NCI-H2107 (cell line): ENCODE measurements around the gene NKG7.

ENCODE experiments used
- DNase-seq: peaks from one replicate; lab custom pipeline; 2025; lab: John Stamatoyannopoulos, UW

Gene NKG7

DNA sequence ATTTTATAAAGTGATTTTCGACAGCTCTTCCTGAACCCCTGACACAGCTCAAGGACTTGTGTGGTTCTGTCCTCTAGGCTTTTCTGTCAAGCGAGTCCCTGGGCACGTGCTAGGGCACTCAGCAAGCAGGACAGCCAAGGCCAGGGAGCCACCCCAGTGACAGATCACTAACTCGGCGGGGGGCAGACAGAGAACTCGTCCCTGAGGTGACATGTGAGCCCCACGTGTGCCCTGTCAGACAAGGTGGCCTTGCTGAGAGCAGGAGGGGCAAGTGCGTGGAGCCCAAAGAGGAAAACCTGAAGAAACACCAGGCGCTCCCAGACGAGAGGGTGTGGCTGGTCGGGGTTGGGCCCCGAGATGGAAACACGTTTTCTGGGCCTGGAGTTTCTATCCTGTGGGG, 11.2 kb downstream of the NKG7 start:
- DNase-seq = no peak

DNA sequence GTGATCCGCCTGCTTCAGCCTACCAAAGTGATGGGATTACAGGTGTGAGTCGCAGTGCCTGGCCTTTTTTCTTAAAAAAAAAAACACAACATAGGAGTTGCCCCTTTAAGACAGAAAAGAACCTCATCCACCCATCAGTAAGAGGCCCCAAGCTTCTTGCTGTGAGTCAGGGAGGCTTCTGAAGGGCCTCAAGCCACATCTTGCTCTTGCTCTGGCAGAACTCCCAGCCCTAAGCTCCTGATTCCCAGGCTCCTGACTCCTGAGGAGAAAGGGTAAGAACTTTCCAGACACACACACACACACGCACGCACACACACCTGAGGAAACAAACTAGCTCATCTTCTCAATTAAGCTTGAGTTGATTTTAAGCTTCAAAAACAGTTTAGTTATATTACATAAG, 13.2 kb downstream of the NKG7 start:
- no peak for DNase-seq

DNA sequence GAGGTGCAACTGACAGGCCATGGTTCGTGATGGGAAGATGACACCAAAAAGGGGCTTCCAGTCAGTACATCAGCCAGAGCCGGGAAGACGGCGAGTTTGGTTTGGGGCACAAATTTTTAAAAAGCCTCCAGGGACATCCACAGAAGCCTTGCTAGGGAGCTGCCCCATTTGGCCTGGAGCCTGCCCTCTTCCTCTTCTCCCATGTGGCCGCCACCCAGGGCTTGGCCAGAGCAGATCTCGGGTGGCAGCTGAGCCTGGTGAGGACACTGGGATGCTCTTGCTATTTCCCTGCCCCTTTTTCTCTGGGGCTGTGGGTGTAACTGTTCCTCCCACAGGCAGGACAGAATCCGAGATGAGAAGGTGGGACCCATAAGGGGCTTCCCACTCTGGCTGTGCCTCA, 14.5 kb downstream of the NKG7 start:
- DNase-seq = no peak

DNA sequence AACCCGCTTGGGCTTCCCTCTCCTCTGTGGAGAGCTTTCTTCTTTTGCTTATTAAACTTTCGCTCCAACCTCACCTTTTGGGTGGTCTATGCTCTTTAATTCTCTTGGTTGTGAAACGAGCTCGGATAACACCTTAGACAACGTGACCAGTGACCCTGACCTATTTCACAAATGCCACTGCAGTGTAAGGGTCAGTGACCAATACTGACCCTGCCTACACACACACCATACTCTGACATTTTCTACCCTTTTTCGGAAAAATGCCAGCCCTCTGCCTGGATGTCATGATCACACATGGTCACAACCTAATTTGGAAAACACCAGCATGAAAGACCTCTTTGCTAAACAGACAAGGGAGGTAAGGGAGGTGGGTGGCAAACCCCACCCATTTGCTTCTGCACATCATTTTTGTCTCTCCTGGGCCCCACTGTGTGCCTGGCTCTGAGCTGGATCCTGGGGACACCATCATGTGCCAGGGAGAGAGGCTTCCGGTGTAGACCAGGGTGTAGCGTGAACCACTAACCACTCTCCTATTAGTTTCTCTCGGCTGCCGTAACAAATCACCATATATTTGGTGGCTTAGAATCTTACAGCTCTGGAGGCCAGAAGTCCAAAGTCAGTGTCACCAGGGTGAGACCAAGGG, 16.2 kb downstream of the NKG7 start:
- no peak for DNase-seq

DNA sequence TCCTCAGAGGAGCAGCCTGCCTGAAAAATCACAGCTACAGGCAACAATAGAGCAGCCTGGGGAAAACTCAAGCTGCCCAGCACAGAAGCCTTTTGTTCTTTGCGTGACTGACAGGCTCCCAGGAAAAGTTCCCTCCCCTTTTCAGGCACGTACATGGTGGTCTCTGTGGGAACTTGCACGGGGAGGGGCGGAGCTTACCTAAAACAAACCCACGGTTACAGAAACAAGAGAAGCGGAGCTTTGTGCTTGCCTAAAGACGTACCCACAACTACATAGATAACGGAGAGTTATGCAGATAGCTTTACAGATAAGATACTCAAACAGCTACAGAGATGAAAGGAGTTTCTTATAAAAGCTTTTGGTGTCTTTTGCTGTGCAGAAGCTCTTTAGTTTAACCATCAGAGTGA, 17.7 kb downstream of the NKG7 start:
- DNase-seq = no peak

DNA sequence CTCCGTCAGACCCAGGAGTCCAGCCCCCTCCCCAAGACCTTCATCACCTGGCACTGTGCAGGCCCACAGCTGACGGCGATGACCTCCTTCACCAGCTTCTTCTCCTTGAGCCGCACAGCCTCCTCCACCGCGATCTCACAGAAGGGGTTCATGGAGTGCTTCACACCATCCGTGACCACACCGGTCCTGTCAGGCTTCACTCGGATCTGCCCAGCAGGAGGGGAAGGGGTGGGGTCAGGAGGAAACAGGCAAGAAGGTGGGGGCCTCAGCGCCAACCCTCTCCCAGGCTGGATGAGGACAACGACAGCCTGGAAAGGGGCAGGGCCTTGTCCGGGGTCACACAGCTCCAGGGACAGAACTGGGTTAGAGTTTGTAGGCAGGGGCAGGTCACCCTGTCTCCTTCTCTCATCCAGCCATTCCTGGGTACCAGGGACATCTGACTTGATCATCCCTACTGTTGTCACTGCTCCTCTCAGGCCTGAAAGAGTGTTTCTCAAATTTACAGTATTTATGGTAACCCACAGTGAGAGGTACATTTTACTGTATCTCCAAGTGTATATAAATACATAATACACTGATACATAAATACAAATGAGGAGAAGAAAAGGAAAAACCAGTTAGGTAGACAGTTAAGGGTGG, 18.2 kb downstream of the NKG7 start:
- no peak for DNase-seq

DNA sequence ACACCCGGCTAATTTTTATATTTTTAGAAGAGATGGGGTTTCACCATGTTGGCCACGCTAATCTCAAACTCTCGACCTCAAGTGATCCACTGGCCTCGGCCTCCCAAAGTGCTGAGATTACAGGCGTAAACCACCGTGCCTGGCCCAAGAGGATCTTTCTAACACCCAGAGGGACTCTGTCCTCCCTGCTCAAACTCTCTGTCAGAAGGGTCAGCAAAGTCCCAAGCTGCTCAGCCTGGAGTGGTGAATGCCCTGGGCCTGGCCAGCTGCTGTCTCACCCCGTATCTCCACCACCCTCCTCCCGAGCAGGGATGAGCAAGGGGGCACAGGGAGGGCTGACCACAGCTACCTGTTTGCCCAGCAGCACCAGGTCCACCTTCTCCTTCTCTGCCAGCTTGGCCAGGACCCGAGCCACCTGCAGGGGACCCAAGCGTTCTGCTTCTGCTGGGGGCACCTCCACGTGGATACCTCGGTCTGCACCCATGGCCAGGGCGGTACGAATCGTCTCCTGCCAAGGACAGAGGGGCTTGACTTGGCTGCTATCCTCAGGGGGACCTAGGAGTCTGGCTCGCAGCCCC, 19.6 kb downstream of the NKG7 start:
- DNase-seq = no peak

DNA sequence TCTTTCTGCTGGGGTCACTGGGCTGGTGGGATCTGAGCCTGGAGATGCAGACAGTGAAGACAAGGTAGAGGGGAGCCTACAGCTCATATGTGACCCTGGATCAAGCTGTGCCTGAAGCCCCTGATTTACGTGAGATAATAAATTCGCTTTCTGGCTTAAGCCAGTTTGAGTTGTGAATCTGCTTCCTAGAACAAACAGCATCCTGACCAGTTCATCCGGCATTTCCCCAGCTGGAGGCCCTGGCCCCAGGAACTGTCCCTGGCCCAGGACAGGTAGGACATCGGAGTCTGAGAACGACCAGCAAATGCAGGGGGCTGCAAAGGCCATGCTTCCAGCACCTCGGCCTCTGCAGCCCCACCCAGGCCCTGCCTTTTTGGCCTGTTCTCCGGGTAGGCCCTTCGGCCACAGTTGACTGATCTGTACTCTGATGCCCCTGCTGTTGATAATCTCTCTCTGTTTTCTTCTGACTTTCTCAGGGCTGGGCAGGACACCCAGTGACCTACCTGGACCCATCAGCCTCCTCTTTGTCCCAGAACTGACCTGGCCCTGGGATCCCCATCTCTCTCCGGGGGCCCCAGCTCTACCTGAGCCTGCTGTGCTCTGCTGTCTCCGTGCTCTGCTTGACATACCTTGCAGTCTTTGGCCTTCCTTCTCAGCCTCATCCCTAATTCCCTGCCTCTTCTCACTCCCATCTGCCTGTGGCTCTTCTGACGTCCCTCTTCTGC, 21.0 kb downstream of the NKG7 start:
- DNase-seq = no peak

DNA sequence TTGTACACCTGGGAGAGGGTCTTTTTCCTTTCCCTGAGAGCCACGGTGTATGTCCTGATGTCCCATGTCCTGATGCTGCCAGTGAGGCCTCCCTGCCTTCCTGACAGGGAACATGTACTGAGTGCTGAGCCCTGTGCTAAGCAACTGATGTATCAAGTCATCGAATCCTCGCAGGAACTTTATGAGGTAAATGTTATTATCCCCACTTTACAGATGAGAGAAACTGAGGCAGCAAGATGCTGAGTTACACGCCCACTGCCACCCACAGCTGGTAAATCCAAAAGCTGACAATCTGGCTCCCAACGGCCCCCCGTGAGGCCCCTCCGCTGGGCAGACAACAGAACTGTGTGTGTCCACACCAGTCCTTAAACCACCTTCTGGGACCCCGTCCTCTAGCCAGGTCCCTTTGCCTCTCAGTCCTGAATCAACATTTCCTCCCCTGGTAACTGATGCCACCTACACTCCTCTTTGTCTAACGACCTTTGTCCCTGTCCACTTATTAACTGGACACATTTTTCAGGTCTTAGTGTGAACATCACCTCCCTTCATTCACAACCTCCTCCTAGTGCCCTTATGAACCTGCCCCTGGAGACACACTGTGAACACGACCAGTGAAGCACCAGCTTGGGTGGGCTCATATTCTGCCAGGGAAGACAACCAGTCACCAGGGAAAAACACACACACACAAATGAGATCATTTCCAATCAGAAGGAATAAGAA, 25.1 kb downstream of the NKG7 start:
- no peak for DNase-seq

DNA sequence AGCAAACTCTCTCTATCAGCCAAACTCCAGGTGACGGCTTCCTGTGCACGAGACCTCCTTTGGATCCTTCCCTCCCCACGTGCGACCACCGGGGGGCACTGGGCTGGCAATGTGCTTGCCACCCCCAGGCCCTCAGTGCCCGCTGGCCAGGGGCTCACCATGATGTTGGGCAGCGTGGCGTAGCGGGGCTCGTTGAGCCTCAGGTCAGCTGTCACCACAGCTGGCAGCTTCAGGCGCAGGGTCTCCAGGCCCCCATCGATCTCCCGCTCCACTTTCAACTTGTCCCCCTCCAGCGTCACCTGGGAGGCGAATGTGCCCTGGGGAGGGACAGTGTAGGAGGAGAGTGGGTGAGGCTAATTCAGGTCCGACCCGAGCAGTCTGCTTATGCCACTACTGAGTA, 25.7 kb downstream of the NKG7 start:
- no peak for DNase-seq

DNA sequence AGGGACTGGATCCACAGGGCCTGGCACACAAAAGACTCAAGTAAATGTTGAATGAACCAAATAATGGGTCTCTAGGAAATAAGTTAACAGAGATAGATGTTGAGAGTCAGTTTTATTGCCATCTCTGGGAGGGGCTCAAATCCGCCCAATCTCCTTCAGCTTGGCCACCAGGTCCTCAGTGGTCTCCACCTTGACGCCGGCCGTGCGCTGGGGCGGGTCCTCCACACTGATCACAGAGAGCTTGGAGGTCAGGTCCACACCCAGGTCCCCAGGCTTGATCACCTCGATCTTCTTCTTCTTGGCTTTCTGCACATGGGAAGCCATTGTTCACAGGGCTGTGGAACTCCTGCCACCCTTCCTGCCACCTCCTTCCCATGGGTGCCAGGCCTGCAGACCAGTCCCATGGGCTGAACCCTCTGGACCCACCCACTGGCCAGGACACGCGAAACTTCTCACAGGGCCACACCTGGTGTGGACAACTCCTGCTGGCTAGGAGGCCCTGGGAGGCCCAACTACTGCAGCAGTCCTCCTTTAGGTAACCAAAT, 27.3 kb downstream of the NKG7 start:
- DNase-seq = no peak

DNA sequence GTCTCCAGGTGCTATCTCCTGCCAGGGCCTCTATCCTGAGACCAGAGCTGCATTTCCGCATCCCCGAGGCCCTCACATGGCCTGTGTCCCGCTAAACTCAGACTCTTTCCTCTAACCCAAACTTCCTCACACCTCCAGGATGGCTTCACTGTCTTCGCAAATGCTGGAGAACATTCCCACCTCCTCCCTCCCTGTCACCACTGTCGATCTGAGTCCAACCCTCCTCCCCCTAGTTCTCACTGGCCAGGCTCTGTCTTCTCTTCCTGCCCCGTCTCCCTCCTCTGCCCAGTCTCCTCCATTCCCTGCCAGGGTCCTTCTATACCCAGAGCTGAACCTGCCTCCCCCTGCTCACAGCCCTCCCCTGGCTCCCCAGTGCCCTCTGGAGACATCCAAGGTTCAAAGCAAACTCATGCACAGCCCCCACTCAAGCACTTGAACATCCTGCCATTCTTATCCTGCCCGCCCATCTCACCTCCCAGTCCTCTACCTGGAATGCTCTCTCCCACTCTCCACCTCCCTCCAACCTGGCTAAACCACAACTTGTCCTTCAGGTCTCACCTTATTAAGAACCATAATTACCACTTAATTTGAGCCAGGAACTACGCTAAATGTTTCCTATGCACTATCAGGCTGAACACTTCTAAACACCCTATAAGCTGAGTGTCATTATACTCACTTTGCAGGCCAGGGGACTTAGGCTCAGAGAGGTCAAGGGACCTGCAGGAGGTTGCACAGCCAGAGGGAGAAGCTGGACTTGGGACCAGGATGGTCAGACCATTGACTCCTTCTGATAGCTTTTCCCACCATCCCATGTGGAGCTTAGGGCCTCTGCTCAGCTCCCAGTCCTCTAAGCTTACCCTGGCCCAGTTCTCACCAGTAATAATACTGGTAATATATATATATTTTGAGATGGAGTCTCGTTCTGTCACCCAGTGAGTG, 29.6 kb downstream of the NKG7 start:
- DNase-seq = no peak

DNA sequence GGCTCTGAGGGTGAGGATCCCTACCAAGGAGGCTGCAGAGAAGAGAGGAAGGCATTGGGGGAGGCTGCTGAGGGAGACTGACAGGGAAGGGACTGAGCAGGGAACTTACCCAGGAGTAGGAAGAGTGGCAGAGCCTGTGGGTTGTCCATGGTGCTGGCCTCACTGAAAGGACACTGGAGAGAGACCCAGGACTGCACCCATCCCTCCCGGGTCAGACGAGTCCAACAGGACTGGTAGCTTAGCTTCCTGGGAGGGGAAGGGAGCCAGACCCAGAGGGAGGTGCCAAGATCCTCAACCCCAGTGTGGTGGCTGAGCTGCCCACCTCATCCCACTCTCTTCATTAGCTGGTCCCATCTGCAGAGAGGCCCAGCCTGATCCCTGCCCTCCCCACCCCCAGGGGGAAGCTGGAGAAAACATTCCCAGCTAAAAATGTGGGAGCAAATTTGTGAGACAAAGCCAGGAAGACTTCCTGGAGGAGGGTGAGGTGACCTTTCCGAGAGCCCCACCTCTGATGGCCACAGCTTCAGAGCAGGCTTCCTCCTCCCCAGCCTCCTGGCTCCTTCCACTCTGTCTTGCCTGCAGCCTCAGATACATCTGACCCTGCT, 30.4 kb downstream of the NKG7 start, which contains the start of gene VSIG10L:
Gene VSIG10L, minus strand, starts transcription at position 164 of the 605 bp plus-strand sequence. Its CDS starts 15 bp downstream, at position 149.
- DNase-seq = no peak

DNA sequence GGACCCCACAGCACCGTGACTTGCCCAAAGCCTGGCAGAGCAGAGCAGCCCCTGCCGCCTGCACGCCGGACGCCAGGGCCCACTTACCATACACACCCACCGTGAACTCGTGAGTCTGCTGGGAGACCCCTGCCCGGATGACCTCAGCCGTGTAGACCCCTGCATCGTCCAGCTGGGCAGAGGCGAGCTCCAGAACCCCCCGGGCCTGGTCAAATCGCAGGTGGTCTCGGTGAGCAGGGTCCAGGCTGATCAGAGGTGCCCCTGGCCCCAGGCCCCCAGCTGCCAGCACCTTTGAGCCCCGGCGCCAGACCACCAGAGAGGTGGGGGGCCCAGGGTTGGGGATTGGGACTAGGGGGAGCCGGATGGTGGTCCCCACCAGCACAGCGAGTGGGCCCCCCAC, 31.4 kb downstream of the NKG7 start:
- no peak for DNase-seq

DNA sequence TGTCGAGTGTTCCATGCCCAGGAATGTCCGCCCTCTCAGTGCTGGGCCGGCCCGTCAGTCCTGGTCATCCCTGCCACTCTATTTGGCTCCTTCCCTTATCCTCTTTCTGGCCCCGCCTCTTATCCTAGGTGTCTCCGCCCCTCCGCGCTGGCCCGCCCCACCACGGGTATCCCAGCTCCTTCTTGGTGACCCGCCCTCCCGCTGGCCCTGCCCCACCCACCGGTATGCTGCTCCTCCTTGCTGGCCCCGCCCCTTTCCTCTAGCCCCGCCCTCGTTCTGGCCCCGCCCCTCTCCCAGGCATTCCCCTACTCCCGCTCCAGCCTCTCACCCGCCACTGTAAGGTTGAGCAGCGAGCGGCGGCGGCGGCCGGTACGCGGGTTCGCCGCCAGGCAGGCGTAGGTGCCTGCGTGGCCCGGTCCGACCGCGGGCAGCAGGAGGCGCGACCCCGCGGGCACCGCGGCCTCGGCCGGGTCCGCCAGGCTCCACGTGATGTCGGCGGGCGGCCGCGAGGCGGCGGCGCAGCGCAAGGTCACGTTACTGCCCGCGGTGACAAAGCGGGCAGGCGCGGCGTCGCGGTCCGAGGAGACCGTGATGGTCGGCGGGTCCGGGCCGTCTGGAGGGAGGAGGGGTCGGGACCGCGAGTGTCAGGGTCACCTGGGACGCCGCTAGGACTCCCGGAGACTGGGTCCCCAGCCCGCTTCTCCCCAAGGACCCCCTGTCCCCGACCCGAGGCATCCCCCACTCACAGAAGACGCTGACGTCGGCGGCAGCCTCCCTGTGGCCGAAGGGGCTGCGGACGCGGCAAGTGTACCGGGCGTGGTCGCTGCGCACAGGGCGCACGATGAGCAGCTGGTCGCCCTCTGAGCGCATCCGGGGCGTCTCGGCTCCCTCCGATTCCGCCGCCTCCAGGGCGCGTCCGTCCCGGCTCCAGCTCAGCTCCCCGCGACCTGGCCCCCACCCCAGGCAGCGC, 32.5 kb downstream of the NKG7 start:
- DNase-seq = no peak

DNA sequence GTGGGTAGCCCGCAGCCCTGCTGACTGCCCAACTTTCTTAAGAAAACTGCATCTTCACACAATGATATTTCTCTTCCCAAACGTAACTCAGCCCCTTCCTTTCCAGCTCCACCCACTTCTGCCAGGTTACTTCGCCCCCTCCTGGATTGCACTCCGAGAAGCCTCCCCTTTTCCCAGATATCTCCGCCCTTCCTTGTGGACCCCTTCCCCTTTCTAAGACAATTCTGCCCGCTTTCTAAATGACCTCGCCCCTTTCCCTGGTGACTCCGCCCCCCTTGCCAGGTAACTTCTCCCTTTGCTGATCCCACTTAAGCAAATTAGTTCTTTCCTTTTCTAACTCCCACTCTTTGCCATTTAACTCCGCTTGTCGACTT, 33.2 kb downstream of the NKG7 start:
- DNase-seq = no peak

DNA sequence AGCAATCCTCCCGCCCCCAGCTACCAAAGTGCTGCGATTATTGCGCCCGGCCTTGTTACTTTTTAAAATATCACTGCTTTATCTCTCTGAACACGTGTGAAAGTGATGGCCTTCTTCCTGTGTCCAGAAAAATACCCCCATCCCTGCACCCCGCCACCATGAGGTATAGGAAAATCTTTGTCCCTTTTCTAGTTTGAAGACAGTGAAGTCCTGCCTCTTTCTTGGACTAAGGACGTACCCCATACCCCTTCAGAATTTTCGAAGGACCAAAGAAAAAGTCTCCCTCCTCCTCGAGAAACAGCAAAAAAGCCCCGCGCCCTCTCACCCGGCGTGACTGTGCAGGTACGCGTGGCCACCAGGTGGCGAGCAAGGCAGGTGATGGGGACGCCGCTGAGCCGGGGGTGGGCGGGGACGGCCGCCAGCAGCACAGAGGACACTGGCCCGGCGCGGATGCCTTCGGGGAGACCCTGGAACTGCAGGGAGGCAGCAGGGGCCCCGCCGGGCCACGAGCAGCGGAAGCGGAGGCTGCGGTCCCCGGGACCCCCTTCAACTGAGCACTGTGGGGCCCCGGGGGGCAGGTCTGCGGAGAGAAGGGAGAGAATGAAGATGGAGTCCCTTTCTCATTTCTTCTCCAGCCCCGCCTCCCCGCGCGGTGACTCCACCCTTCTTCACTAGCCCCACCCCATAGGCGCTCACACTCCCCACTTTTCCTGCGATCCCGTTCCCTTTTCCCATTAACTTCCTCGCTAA, 33.7 kb downstream of the NKG7 start:
- no peak for DNase-seq

DNA sequence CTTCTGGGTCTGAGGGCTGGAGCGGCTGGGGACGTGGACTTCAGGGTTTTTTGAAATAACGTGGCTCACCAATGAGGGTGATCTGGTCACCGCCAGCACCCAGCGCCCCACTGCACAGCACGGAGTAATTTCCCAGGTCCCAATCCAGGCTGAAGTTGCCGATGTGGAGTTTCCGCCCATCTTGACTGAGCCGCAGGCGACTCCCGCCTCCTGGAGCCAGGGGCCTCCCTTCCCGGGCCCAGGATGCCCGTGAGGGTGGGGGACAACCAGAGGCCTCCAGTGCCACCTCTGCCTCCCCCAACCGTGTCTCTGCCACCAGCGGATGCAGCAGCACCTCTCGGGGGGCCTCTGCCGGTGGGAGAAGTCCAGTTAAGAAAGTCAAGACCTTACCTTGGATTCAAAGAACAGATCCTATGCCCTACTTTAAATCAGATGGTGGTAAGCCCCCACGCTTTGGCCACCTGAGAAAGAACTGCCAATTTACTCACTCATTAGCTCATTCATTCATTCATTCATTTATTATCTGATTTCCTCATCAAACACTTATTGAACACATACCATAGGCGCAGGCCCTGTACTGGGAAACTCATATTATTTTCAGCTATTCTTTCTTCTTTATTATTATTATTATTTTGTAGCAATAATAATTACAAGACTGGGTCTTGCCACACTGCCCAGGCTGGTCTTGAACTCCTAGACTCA, 34.4 kb downstream of the NKG7 start:
- no peak for DNase-seq
